Measurements from ENCODE around the gene TRIM61.
A peak's percentile ranks its signal among the peaks of the same experiment; 100 is the strongest.
"Not testable (repeated sequence)": the region's sequence is repeated elsewhere in the genome, so short reads cannot be mapped to it uniquely, and the experiment has no call there.

The TRIM61 gene

GRCh38 chr4:164977243-164978164 is at the start of gene TRIM61:
TSS of gene TRIM61 (minus strand) at chr4:164977657. CDS start at chr4:164970002, 7,655 bp downstream.
- no peak for DNase-seq

GRCh38 chr4:165025782-165026181 is 48.3 kb upstream of the TRIM61 start:
- not testable (repeated sequence) for DNase-seq

- DNase-seq = not testable (repeated sequence)
Observed at GRCh38 chr4:165019995-165020394, 42.5 kb upstream of the TRIM61 start.

DNA sequence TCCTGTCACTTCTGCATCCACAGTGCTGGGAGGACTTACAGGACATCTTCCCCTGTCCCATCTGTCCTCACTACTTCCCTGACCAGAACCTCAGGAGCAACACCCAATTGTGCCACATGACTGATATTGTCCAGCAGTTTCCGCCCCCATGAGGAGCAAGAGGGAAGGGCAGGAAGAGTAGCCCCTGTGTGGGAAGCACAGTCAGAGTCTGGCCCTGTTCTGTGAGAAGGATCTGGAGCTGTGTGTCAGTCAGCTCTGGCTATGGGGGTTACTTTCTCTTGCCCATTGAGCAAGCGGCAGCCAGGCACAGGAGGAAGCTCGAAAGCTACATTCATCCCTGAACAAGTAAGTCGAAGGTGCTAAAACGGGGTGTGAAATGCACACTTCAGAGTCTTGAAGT is 39.5 kb upstream of the TRIM61 start:
- no peak for DNase-seq

DNA sequence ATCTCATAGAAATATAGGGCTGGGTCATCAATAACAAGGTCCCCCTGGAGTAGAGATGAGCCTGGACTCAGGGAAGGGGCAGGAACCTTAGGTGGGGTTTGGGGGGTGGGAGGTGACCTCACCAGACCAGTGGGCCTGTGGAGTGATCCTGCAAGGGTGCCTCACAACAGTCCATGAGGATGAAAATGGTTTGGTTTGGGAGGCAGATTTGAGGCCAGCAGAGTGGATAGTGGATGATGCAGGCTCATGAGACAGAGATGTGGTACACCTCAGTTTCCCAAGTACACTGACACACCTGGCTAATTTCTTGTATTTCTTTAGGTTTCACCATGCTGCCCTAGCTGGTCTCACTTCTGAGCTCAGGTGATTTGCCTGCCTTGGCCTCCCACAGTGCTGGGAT is 36.2 kb upstream of the TRIM61 start:
- DNase-seq = no peak

GRCh38 chr4:165011403-165011802 is 33.9 kb upstream of the TRIM61 start:
- DNase-seq = no peak

GRCh38 chr4:165010991-165011390 is 33.5 kb upstream of the TRIM61 start:
- no peak for DNase-seq

DNA sequence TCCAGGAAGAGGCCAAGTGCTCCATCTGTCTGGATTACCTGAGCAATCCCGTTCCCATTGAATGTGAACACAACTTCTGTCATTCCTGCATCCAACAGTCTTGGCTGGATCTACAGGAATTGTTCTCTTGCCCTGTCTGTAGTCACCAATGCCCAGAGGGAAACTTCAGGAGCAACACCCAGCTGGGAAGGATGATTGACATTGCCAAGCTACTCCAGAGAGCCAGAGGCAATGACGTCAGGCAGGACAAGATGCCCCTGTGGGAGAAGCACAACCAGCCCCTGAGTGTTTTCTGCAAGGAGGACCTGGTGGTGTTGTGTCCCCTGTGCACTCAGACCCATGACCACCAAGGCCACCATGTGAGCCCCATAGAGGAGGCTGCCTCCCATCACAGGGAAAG is 33.0 kb upstream of the TRIM61 start:
- no peak for DNase-seq

GRCh38 chr4:165009493-165010227 is 32.2 kb upstream of the TRIM61 start:
- DNase-seq = no peak

DNA sequence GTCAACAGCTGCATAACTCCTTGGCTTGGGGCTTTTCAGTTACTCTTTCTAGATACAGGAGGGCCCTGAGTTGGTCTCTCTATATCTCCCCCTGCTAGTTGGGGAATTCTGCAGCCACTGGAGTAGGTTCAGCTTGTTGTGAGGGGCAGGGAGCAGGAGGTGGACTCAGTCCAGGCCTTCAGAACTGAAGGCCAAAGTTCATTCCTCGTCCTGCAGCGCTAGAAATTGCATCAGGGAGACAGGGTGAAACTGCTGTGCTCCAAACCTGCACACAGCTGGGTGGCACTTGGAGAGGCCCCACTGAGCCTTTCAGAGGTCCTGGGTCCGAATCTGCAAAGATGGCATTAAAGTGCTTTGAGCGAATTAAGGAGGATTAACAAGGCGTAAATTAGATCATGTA is 29.4 kb upstream of the TRIM61 start:
- DNase-seq = no peak

- peak; percentile 38 for DNase-seq
Observed at GRCh38 chr4:165006456-165006855, 29.0 kb upstream of the TRIM61 start.

DNA sequence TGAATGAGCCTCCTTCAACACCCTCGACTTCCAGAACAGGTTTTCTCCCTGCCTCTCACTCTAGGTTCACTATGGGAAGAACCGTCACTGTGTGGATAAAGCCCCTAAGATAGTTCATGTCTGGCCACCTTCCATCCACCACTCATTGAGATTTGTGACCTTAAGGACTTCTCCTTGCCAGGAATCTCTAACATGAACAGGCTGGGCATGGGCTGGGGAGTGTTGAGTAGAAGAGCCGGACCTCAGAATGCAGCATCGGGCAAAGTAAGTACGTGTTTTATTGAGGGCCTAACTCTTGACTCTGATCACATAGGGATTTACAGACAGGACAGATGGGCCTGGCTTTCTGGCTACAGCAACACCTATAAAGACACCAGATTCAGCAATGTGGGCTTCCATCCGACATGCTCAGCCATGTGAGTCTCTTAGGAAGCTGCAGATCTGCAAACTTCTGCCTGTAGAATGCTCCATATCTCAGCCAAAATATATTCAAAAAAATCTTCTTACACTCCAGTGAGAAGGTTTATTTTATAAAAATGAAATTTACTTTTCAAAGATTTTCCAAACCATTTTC is 28.0 kb upstream of the TRIM61 start:
- no peak for DNase-seq

DNA sequence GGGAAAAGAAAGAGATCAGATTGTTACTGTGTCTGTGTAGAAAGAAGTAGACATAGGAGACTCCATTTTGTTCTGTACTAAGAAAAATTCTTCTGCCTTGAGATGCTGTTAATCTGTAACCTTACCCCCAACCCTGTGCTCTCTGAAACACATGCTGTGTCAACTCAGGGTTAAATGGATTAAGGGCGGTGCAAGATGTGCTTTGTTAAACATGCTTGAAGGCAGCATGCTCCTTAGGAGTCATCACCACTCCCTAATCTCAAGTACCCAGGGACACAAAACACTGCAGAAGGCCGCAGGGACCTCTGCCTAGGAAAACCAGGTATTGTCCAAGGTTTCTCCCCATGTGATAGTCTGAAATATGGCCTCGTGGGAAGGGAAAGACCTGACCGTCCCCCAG is 24.5 kb upstream of the TRIM61 start:
- DNase-seq = not testable (repeated sequence)

DNA sequence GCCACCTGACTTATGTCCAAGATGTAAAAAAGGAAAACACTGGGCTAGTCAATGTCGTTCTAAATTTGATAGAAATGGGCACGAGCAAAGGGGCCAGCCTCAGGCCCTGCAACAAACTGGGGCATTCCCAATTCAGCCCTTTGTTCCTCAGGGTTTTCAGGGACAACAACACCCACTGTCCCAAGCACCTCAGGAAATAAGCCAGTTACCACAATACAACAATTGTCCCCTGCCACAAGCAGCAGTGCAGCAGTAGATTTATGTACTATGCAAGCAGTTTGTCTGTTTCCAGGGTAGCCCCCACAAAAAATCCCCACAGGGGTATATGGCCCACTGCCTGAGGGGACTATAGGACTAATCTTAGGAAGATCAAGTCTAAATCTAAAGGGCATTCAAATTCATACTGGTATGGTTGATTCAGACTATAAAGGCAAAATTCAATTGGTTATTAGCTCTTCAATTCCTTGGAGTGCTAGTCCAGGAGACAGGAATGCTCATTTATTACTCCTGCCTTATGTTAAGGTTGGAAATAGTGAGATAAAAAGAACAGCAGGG is 21.1 kb upstream of the TRIM61 start:
- not testable (repeated sequence) for DNase-seq

- DNase-seq = no peak
Observed at GRCh38 chr4:164997941-164998340, 20.5 kb upstream of the TRIM61 start.

DNA sequence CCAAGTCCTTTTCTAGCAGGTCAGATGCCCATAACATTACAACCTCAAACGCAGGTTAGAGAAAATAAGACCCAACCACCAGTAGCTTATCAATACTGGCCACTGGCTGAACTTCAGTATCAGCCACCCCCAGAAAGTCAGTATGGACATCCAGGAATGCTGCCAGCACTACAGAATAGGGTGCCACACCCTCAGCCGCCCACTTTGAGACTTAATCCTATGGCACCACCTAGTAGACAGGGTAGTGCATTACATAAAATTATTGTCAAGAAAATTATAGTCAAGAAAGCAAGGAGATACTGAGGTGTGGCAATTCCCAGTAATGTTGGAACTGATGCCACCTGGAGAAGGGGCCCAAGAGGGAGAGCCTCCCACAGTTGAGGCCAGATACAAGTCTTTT is 19.9 kb upstream of the TRIM61 start:
- DNase-seq = no peak

DNA sequence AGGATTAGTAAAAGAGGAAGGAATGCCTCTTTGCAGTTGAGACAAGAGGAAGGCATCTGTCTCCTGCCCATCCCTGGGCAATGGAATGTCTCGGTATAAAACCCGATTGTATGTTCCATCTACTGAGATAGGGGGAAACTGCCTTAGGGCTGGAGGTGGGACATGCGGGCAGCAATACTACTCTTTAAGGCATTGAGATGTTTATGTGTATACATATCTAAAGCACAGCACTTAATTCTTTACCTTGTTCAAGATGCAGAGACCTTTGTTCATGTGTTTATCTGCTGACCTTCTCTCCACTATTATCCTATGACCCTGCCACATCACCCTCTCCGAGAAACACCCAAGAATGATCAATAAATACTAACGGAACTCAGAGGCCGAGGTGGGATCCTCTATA is 18.7 kb upstream of the TRIM61 start:
- DNase-seq = not testable (repeated sequence)

DNA sequence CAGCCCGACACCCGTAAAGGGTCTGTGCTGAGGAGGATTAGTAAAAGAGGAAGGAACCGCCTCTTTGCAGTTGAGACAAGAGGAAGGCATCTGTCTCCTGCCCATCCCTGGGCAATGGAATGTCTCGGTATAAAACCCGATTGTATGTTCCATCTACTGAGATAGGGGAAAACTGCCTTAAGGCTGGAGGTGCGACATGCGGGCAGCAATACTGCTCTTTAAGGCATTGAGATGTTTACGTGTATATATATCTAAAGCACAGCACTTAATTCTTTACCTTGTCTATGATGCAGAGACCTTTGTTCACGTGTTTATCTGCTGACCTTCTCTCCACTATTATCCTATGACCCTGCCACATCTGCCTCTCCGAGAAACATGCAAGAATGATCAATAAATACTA is 13.3 kb upstream of the TRIM61 start:
- not testable (repeated sequence) for DNase-seq

DNA sequence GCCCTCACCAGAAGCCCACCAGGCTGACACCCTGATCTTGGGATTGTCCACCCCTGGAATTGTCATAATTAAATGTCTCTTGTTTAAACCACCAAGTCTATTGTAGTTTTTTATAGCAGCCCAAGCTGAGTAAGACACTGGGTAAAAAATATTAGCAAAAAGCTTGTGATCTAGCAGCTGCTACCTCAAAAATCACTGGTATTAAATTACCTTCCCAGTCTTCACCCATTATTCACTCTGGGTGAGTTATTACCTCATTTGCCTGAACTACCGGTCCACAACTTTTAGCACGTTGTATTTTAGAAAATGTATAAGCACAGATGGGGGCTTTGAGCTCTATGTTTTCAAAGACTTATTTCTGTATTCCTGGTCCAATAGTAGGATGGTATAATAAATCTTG is 12.0 kb upstream of the TRIM61 start:
- no peak for DNase-seq

DNA sequence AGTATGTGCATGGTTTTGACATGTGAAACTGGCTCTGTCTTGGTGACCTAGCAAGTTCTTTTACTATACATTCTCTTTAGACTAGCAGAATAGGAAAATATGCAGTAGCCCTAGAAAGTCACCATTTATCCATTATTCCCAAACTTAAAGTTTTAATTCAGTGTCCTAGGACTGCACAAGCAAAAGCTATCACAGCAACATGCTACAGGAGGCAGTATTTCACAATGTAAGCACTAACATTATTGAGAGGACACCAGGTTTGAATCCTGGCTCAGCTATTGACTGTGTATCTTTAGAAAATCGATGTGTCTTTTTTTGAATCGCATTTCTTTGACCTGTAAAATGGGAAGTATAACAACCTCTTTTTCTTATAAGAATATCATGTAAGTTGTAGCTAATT is 5.5 kb downstream of the TRIM61 start:
- DNase-seq = not testable (repeated sequence)

DNA sequence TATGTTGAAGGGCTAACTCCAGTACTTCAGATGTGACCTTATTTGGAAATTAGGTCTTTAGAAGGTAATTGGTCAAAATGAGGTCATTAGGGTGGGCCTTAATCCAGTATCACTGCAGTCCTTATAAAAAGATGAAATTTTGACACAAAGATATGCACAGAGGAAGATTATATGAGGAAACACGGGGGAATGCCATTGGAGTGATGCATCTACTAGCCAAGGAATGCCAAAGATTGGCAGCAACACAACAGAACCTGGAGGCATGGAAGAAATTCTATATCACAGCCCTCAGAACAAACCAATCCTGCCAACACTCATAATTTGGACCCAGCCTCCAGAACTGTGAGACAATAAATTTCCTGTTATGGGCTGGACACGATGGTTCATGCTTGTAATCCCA is 17.6 kb downstream of the TRIM61 start:
- no peak for DNase-seq

- DNase-seq = not testable (repeated sequence)
Observed at GRCh38 chr4:164959421-164959820, 18.0 kb downstream of the TRIM61 start.

All from NCI-H1436 treated with DMSO at 0.1 percent for 48 hours (cell line).